ENCODE results near the gene CABLES2. TPM values are rescaled to one million over a fixed set of nuclear protein-coding genes. Genes with fewer than 3 reads are reported as not detected.

The CABLES2 gene
- total and polyA plus RNA-seq, 10 of the 15 experiments (the other 5 are each of a cell fraction or from before 2014, with no cell fraction given) = 2.2 to 14.9 (median 5.3) TPM

DNA sequence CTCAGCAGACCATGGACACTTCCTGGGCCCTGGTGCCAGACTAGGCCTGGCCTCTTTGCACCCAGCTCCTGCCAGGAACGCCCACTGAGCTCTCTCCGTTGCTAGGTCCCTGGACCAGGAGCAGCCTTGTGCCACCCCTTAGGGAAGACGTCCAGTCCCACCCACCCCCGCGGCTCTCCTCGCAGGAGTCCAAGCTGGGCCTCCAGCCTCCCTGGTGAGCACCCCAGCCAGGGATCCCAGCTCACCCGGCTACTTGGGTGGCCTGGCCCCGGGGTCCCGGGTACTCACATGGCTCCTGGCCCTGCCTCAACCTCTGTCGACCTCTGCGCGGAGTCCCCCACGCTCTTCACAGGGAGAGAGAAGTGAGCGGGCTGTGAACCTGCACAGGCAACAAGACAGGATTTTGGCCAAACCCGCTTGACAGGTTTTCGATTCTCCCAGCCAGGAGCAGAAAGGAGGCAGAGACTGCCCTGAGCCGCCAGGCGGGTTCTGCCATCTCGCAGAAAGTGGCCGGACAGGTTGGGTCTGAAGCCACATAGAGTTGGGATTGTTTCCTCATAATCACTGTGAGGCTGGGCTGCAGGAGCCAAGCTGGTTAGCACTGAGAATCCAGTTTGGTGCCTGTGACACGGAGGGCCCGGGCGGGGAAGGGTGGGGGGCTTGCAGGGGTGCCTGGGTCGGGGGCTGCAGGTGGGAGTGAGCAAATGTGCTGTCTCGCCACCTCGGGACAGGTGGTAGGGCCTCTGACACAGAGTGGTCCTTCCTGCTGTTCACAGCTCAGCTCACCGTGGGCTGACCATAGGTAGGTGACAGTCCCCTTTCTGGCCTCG lies 20.3 kb upstream of the CABLES2 start, which contains the start of gene RBBP8NL:
Gene RBBP8NL, minus strand, starts transcription at position 368 of the 830 bp plus-strand sequence. CDS start 7,892 bp downstream, outside the sequence.
- FAIRE-seq = no peak
- 50% methylated on average over 21 of the region's 28 CpGs for WGBS (ENCODE audit: insufficient coverage, insufficient replicate concordance, low lambda C conversion rate, missing lambda C conversion rate)

DNA sequence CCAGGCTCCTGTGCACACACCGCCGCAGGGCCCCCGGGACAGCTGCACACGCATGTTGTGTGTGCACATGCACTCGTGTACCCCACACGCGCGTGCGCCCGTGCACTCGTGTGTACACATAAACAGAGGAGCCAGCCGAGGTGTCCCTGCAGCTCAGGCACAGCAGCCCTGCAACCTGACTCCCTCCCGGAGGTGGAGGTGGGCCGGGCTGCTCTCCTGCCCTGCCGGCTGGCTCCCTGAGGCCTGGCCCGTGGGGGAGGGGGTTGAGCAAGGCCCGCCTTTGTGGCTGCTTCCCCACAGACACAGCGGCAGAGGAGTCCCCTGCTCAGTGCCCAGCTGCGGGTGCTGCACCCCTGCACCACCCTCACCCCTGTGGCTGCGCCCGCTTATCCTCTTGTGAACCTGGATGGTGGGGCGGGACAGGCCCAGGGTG lies 19.6 kb upstream of the CABLES2 start:
- Histone ChIP-seq H3K4me1 (ENCODE audit: control insufficient read depth, insufficient read depth, low read length) (no peaks in the 10 kb centered on the region), H3K27ac (ENCODE audit: control insufficient read depth, insufficient read depth) (no peak overlapping the region), H3K9me3 (replicated peaks; ENCODE audit: control insufficient read depth, insufficient read depth, low read length) (no peaks in the 10 kb centered on the region), H3K4me3 (no peak overlapping the region), H3K4me2 (ENCODE audit: control insufficient read depth, insufficient read depth) (no peak overlapping the region), H3K9ac (ENCODE audit: control insufficient read depth, insufficient read depth, low read length) (no peak overlapping the region), H3K79me2 (ENCODE audit: control insufficient read depth, insufficient read depth, low read length) (no peaks in the 10 kb centered on the region), H2AFZ (ENCODE audit: control insufficient read depth, low read depth, low read length) (no peak overlapping the region), H4K20me1 (ENCODE audit: control insufficient read depth, insufficient read depth) (no peaks in the 10 kb centered on the region), H3K36me3 (ENCODE audit: control insufficient read depth in 2 of 2, insufficient read depth in 2 of 2, low read length in 1 of 2) (no peaks in the 10 kb centered on the region), H3K27me3 (replicated peaks in 1 of 2; ENCODE audit: control insufficient read depth in 2 of 2, insufficient read depth in 2 of 2, low read length in 1 of 2) (peaks cover 0 to 1% of the 10 kb centered on the region in 2 experiments; a peak in 2 of 4 replicates)
- POLR2A ChIA-PET = no interaction called here
- FAIRE-seq (no peak), ATAC-seq (no peak), DNase-seq (ENCODE audit: low read depth, low spot score) (no peak)
- WGBS (ENCODE audit: insufficient coverage, insufficient replicate concordance, low lambda C conversion rate, missing lambda C conversion rate) = 52% methylated on average over 22 of the region's 22 CpGs
- intact Hi-C loops (cut with micrococcal nuclease; ENCODE audit: unreplicated experiment) (no loop called here), in situ Hi-C loops (cut with MboI) (no loop called here)
- TF ChIP-seq SREBF2 (IDR thresholded peaks at IDR 0.05; ENCODE audit: low read length) (no peak), ZNF622 (IDR thresholded peaks at IDR 0.05) (no peak), SUPT20H (IDR thresholded peaks at IDR 0.05; ENCODE audit: borderline replicate concordance, control insufficient read depth, low read depth, low read length) (no peak), YY1 (IDR thresholded peaks at IDR 0.05; ENCODE audit: low read depth, low read length) (no peak), NFXL1 (IDR thresholded peaks at IDR 0.05; ENCODE audit: borderline replicate concordance) (no peak), ESRRA (IDR thresholded peaks at IDR 0.05; ENCODE audit: low read length) (no peak)
- TF ChIP-seq, protein P1, sequence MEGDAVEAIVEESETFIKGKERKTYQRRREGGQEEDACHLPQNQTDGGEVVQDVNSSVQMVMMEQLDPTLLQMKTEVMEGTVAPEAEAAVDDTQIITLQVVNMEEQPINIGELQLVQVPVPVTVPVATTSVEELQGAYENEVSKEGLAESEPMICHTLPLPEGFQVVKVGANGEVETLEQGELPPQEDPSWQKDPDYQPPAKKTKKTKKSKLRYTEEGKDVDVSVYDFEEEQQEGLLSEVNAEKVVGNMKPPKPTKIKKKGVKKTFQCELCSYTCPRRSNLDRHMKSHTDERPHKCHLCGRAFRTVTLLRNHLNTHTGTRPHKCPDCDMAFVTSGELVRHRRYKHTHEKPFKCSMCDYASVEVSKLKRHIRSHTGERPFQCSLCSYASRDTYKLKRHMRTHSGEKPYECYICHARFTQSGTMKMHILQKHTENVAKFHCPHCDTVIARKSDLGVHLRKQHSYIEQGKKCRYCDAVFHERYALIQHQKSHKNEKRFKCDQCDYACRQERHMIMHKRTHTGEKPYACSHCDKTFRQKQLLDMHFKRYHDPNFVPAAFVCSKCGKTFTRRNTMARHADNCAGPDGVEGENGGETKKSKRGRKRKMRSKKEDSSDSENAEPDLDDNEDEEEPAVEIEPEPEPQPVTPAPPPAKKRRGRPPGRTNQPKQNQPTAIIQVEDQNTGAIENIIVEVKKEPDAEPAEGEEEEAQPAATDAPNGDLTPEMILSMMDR (IDR thresholded peaks at IDR 0.05 in 2 of 3, conservative IDR thresholded peaks at IDR 0.05 in 1 of 3; ENCODE audit: control insufficient read depth in 2 of 3, extremely low read depth in 1 of 3, insufficient read depth in 1 of 3, low read depth in 3 of 3, low read length in 3 of 3) = no peak
- no TSS peak for BruUV-seq (replicated peaks)
- SMC1A ChIA-PET (ENCODE audit: uncharacterized antibody, unreplicated experiment) = no interaction called here
- CTCF ChIA-PET = no interaction called here
- RAD21 ChIA-PET (ENCODE audit: unreplicated experiment) = no interaction called here

More for the DNA sequence above, 20.3 kb upstream of the CABLES2 start, which contains the start of gene RBBP8NL:
- ChIA-PET CTCF (no interaction called here), RAD21 (ENCODE audit: unreplicated experiment) (no interaction called here), POLR2A (no interaction called here), SMC1A (ENCODE audit: uncharacterized antibody, unreplicated experiment) (no interaction called here)
- Histone ChIP-seq H3K4me2 (ENCODE audit: control insufficient read depth, insufficient read depth) (no peak within 1 kb of the TSS), H3K79me2 (ENCODE audit: control insufficient read depth, insufficient read depth, low read length) (no peaks in the 10 kb centered on the region), H2AFZ (ENCODE audit: control insufficient read depth, low read depth, low read length) (no peak within 1 kb of the TSS), H4K20me1 (ENCODE audit: control insufficient read depth, insufficient read depth) (no peaks in the 10 kb centered on the region), H3K9me3 (replicated peaks; ENCODE audit: control insufficient read depth, insufficient read depth, low read length) (no peaks in the 10 kb centered on the region), H3K27me3 (replicated peaks in 1 of 2; ENCODE audit: control insufficient read depth in 2 of 2, insufficient read depth in 2 of 2, low read length in 1 of 2) (peaks cover 0 to 1% of the 10 kb centered on the region in 2 experiments; a peak in 2 of 4 replicates), H3K4me3 (no peak within 1 kb of the TSS), H3K9ac (ENCODE audit: control insufficient read depth, insufficient read depth, low read length) (no peak within 1 kb of the TSS), H3K27ac (ENCODE audit: control insufficient read depth, insufficient read depth) (no peak within 1 kb of the TSS), H3K4me1 (ENCODE audit: control insufficient read depth, insufficient read depth, low read length) (no peaks in the 10 kb centered on the region), H3K36me3 (ENCODE audit: control insufficient read depth in 2 of 2, insufficient read depth in 2 of 2, low read length in 1 of 2) (no peaks in the 10 kb centered on the region)
- intact Hi-C loops (cut with micrococcal nuclease; ENCODE audit: unreplicated experiment) (no loop called here), in situ Hi-C loops (cut with MboI) (no loop called here)
- ATAC-seq (no peak), DNase-seq (ENCODE audit: low read depth, low spot score) (no peak)
- BruUV-seq (replicated peaks) = no TSS peak
- no peak for TF ChIP-seq TCF12 (IDR thresholded peaks at IDR 0.05; ENCODE audit: low read depth, low read length)
- TF ChIP-seq CREM (IDR thresholded peaks at IDR 0.05; ENCODE audit: low read depth) = no peak
- no peak for TF ChIP-seq FOXM1 (IDR thresholded peaks at IDR 0.05; ENCODE audit: low read depth, low read length)
- TF ChIP-seq JUND (IDR thresholded peaks at IDR 0.05; ENCODE audit: low read depth, low read length) = no peak
- no peak for TF ChIP-seq ZNF274 (IDR thresholded peaks at IDR 0.05; ENCODE audit: insufficient read depth, insufficient read length)
- TF ChIP-seq SUZ12 (IDR thresholded peaks at IDR 0.05; ENCODE audit: unreplicated experiment) = no peak
- no peak for TF ChIP-seq STAT3 (IDR thresholded peaks at IDR 0.05; ENCODE audit: low read depth, low read length)
- TF ChIP-seq YBX1 (IDR thresholded peaks at IDR 0.05) = no peak
- TF ChIP-seq EED (IDR thresholded peaks at IDR 0.05; ENCODE audit: low read depth) = no peak
- TF ChIP-seq EGR1 (IDR thresholded peaks at IDR 0.05; ENCODE audit: borderline replicate concordance in 1 of 2, low read depth in 2 of 2, low read length in 2 of 2) = no peak
- no peak for TF ChIP-seq CREB1 (IDR thresholded peaks at IDR 0.05; ENCODE audit: low read depth)
- TF ChIP-seq TCF3 (IDR thresholded peaks at IDR 0.05; ENCODE audit: borderline replicate concordance, insufficient read depth, low read depth, low read length) = no peak
- TF ChIP-seq WRNIP1 (IDR thresholded peaks at IDR 0.05; ENCODE audit: borderline replicate concordance, low read depth, low read length) = no peak
- no peak for TF ChIP-seq TBL1XR1 (IDR thresholded peaks at IDR 0.05; ENCODE audit: low read depth, low read length)
- TF ChIP-seq CBFB (IDR thresholded peaks at IDR 0.05; ENCODE audit: low read depth) = no peak
- TF ChIP-seq RBBP5 (conservative IDR thresholded peaks at IDR 0.05) = no peak
- no peak for TF ChIP-seq LARP7 (IDR thresholded peaks at IDR 0.05)
- TF ChIP-seq NR2C1 (IDR thresholded peaks at IDR 0.05) = no peak
